Hepatocyte (in vitro differentiated cells): ENCODE measurements around the gene ELF5.

Source experiments
- CTCF ChIP-seq: fragments of 200-600 bp; sonication (generic); IDR thresholded peaks from 2 replicates; pipeline ENCODE4 v1.5.1; 2016; ENCODE audit warnings: antibody characterized with exemption, mild to moderate bottlenecking; ENCODE audit not compliant: poor library complexity
- EZH2 ChIP-seq: fragments of 200-600 bp; sonication (generic); IDR thresholded peaks from 2 replicates; pipeline ENCODE4 v1.6.1; 2016; ENCODE audit warnings: antibody characterized with exemption, mild to moderate bottlenecking, borderline replicate concordance
- EZH2phosphoT487 ChIP-seq: fragments of 200-600 bp; sonication (generic); IDR thresholded peaks from one replicate; pipeline ENCODE4 v1.6.1; 2018; ENCODE audit warnings: antibody characterized with exemption, mild to moderate bottlenecking, low read depth, moderate library complexity; ENCODE audit not compliant: unreplicated experiment, severe bottlenecking

- TF ChIP-seq CTCF, result no peak
- TF ChIP-seq EZH2phosphoT487, result no peak
- TF ChIP-seq EZH2, result no peak
Measured at GRCh38 chr11:34528072-34528471, 14.5 kb upstream of the ELF5 start.
